HG02840 (cell line): ENCODE measurements around the gene INSIG1.
A peak's percentile ranks its signal among the peaks of the same experiment; 100 is the strongest.

Source experiments
- ATAC-seq: cut with Tn5 transposase; IDR thresholded peaks from one replicate; pipeline ENCODE4 v1.9.1; 2021; ENCODE audit warnings: mild to moderate bottlenecking, moderate library complexity, moderate number of reproducible peaks; ENCODE audit not compliant: unreplicated experiment, low FRiP score

Gene INSIG1

GRCh38 chr7:155297517-155298287 is at the start of gene INSIG1:
INSIG1 (plus strand) TSS chr7:155297878; CDS start chr7:155298286, 408 bp downstream.
- ATAC-seq, result peak; percentile 65

DNA sequence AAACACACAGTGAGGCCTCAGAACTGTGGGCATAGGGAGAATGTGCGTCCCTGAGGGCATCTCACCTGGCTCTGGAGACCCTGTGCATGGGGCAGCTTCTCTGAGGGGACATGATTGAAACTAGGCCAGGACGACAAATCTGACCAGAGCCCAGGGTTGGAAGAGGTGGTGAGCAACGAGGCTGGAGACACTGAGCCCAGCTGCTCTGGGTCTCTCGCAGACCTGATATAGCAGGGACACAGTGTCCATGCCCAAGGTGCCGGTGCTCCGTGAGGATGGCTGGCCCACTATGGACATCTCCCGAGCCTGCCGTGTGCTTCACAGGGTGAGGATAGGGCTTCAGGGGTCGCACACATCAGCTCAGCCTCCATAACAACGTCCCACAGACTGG is 49.3 kb upstream of the INSIG1 start:
- ATAC-seq, result no peak

GRCh38 chr7:155251831-155252230 is 45.8 kb upstream of the INSIG1 start:
- ATAC-seq, result no peak

- no peak for ATAC-seq
These were observed 45.2 kb upstream of the INSIG1 start for GRCh38 chr7:155252444-155252887.

DNA sequence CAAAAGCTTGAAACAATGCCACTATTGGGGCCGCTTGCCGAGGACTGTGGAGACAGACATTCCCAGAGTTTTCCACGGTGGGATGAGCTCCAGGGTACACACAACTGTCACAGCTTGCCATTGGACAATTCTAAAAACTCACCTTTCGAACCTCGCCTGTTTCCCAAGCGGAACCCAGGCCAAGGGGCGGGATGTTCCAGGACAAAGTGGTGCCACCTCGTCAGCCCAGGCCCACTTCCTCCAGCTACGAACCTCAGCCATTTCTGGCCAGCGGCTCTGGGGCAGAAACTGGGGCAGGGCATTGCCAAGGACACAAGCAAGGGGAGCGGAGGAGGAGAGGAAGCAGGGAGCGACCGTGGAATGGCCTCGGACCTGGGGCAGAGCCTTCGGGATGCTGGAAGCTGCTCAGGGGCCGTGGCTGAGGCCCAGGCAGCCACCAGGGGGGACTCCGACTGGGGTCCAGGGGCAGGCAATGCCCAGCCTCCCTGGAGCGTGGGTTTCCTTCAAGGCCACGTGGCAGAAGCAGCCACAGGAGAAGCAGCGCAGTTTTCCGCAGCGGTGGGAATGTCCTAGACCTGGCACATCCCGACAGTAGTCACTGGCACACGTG is 44.7 kb upstream of the INSIG1 start:
- no peak for ATAC-seq

DNA sequence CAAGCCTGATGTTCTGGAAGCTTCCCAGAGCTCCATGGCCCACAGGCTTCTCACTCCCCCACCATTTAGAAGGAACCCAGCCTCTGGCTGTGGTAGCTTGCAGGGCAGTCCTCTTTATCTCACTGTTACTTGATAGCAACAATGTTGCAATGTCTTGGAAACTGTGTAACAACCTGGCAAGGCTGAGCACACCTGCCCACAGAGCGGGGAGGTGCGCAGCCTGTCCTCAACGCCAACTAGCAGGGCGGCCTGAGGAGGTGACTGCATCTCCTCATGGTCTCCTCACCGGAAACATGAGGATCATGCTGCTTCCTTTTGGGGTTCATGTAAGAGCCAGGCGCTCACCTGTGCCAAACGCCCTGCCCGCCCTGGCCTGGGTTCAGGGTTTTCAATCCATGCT is 43.7 kb upstream of the INSIG1 start:
- ATAC-seq, result no peak

DNA sequence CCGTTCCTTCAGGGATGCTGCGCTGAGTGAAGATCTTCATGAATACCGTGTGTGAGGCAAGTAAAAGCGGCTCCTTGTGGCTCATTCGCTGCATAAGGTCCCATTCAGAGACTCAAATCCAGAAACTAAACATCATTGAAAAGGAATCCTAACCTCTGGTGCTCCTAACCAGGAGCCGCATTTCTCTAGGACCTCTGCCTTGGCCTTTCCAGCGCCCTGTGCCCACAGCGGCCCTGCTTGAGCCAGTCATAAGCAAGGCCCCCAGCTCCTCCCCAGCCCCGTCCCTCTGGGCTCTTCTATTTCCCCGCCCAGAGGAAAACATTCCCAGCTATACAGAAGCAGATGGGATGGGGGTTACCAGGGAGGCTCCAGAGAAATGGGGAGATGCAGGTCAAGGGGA is 42.6 kb upstream of the INSIG1 start:
- no peak for ATAC-seq

- no peak for ATAC-seq
These were observed 42.1 kb upstream of the INSIG1 start for GRCh38 chr7:155255621-155256020.

DNA sequence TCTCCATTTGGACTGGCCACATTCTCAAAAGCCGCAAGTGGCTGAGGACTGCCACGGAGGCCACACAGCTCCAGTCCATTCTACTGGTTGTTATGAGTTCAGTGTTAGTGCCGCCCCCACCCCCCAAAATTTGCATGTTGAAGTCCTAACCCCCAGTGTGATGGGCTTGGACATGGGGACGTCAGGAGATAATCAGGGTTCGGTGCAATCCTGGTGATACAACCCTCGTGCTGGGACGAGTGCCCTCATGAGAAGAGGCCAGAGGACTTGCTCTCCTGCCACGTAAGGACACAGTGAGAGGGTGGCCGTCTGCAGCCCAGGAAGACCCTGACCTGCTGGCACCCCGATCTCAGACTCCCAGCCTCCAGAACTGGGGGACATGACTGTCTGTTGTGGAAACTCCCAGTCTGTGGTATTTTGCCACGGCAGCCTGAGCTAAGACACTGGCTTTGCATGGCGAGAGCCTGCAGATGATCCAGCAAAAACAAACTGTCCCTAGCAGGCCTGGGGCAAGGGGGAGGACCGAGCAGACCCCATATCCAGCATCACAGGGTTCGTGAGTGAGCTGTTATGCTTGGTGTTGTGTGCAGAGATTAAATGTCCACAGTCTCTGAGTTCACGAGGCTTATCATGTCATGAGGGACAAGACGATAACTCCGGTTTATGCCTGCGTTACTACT is 41.5 kb upstream of the INSIG1 start:
- ATAC-seq, result no peak

GRCh38 chr7:155256761-155257481 is 40.8 kb upstream of the INSIG1 start:
- no peak for ATAC-seq

GRCh38 chr7:155257482-155258225 is 40.0 kb upstream of the INSIG1 start:
- ATAC-seq, result no peak

- ATAC-seq, result no peak
These were observed 39.5 kb upstream of the INSIG1 start for GRCh38 chr7:155258226-155258560.

DNA sequence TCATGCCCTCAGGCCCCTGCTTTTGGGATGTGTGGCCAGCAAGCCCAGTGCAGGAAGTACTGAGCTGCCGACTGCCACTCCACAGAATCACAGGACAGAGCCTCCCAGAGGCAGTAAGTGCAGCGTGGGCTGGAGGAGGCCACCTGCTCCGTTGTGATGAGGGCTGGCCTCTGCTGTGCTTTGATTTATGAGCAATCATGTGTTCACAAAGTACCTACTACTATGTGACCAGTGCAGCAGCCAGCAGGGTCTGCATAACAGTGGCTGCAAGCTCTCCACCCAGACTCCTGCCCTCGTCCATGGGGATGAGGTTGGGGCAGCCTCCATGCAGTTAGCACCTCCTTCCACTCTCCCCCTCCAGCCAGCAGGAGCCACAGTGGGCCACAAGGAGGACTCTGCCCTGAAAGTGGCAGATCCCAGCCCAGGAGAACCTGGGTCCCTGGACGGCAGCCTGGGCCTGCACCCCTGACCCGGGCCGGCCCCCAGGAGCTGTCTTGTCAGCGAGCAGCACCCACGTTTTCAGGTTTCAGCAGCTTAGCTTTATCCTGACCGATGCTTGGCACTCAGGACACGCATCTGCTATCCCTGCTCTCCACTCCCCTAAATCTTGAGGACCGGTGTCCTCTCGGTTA is 37.7 kb upstream of the INSIG1 start:
- no peak for ATAC-seq

DNA sequence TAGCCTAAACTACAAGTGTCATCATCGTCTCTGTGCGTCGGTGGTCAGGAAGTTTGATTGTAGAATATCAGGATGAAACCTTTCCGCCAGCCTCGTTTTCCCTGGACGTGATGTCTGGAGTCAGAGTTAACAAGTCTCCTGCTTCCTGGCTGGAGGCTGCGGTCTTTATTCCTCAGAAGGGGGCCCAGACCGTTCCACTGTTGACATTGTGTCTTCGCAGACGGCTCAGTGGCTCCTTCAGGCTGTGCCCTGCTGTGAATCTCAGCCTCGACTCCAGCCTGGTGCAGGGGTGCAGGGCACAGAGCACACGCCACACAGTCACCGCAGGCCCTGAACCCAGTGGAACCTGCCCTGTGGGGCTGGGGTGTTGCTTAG is 37.2 kb upstream of the INSIG1 start:
- ATAC-seq, result no peak

GRCh38 chr7:155261031-155261985 is 36.4 kb upstream of the INSIG1 start:
- ATAC-seq, result no peak

GRCh38 chr7:155262031-155262430 is 35.6 kb upstream of the INSIG1 start:
- no peak for ATAC-seq

DNA sequence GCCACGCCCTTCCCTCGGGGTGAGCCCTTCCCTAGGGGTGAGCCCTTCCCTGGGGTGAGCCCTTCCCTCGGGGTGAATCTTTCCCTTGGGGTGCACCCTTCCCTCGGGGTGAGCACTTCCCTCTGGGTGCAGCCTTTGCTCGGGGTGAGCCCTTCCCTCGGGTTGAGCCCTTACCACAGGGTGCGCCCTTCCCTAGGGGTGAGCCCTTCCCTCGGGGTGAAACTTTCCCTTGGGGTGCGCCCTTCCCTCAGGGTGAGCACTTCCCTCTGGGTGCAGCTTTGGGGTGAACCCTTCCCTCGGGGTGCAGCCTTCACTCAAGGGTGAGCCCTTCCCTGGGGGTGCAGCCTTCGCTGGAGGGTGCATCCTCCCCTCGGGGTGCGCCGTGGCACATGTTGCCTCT is 34.6 kb upstream of the INSIG1 start:
- no peak for ATAC-seq

DNA sequence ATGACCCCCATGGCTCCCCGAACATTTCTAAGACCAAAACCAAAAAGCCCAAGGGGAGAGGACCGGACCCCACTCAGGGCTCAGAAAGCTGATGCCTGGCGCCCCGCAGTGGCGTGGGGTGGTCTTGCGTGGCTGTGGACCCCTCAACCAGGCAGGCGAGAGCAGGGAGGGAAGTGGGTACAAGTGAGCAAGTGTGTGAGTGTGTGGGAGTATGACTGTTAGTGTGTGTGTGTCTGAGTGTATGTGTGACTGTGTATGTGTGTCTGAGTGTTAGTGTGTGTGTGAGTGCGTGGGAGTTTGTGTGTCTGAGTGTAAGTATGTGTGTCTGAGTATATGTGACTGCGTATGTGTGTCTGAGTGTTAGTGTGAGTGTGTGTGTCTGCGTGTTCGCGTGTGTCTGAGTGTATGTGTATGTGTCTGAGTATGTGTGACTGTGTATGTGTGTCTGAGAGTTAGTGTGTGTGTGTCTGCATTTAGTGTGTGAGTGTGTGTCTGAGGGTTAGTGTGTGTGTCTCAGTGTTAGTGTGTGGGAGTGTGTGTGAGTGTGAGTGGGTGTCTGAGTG is 34.0 kb upstream of the INSIG1 start:
- no peak for ATAC-seq

DNA sequence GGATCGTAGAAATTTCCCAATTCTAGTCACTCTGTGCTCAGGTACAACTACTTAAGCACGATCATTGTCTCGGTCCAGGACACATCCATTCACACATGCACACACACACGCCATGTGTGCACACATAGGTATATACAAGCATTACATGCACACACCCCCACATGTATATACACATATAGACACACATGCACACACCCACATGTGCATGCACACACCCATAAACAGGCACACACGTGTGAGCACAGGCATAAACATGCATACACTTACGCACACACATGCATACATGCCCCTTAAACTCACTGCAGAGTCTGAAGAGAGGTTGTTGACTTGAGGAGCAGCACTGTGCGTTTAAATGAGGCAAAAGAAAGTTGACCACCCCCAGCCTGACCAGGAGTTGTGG is 32.5 kb upstream of the INSIG1 start:
- no peak for ATAC-seq
